ENCODE measurements around the gene PCBP4.

GRCh38 chr3:51933471-51934138, 33.6 kb downstream of the PCBP4 start:
- TF ChIP-seq CTCF (conservative IDR thresholded peaks at IDR 0.05; ENCODE audit: low read depth, low read length) (no peak), EZH2 (IDR thresholded peaks at IDR 0.05; ENCODE audit: low read length, unreplicated experiment) (no peak)

Data from PC-3 (cell line).